HCT116 (cell line): ENCODE data around the gene GPR39.

Experiments used
- EZH2 ChIP-seq: fragments of 200-600 bp; sonication (generic); IDR thresholded peaks from 2 replicates; pipeline ENCODE4 v1.6.1; 2017; ENCODE audit warnings: antibody characterized with exemption, mixed run types
- POLR2A ChIP-seq: IDR thresholded peaks from 2 replicates; pipeline ENCODE4 v1.7.0; 2011; ENCODE audit warnings: borderline replicate concordance; ENCODE audit not compliant: insufficient read depth, insufficient read length; ENCODE audit errors: extremely low read depth
- POLR2AphosphoS5 ChIP-seq: IDR thresholded peaks from 2 replicates; pipeline ENCODE4 v1.6.1; 2011; ENCODE audit warnings: mild to moderate bottlenecking, low read depth, low read length, moderate library complexity
- TF ChIP-seq, protein P1 (sequence below), 3 experiments: fragments of 200-600 bp in 1 of 3; sonication (generic) in 1 of 3; IDR thresholded peaks in 2 of 3; conservative IDR thresholded peaks in 1 of 3; 2 replicates each; pipeline ENCODE4 v1.5.1; 2012 to 2017; ENCODE audit warnings: low read depth in 2 of 3, low read length in 2 of 3, antibody characterized with exemption in 1 of 3, borderline replicate concordance in 1 of 3, control low read depth in 1 of 3, mild to moderate bottlenecking in 1 of 3, mixed read lengths in 1 of 3, mixed run types in 1 of 3, moderate library complexity in 1 of 3; ENCODE audit not compliant: insufficient read depth in 1 of 3

DNA sequence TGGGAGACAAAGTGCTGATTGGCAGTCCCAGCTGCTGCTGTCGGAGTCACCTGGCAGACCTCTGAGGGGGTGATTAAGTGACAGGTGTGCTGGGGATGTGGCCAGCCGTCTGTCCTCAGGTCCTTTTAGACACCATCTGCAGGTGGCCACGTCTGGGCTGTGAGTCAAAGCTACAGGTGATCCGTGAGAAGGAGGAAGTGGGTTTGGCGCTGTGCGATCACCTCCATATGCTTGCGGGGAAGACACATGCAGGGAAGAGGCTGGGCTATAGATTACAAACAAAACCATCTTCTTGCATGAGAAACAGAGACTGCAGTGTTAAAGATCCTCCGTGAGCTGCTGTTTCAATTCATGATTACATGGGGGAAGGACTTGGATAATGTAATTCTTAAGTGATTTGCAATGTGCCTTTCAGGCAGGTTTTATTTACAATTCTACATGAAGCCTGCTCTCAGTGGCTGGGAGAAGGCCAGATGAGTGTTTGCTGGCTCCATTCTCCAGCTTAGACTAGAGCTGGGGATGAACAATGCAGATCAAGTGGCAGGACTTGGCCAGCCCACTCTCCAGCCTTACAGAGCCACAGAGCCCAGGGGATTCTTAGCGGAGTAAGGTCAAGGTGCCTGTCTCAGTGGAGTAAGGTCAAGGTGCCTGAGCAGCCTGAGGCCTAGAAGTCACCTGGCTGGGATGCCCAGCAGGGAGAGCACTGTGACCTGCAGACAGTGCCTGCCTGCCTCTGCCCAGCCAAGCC, 165.6 kb downstream of the GPR39 start:
- TF ChIP-seq POLR2A = no peak
- TF ChIP-seq EZH2 = no peak
- TF ChIP-seq POLR2AphosphoS5 = no peak
- TF ChIP-seq, protein P1, sequence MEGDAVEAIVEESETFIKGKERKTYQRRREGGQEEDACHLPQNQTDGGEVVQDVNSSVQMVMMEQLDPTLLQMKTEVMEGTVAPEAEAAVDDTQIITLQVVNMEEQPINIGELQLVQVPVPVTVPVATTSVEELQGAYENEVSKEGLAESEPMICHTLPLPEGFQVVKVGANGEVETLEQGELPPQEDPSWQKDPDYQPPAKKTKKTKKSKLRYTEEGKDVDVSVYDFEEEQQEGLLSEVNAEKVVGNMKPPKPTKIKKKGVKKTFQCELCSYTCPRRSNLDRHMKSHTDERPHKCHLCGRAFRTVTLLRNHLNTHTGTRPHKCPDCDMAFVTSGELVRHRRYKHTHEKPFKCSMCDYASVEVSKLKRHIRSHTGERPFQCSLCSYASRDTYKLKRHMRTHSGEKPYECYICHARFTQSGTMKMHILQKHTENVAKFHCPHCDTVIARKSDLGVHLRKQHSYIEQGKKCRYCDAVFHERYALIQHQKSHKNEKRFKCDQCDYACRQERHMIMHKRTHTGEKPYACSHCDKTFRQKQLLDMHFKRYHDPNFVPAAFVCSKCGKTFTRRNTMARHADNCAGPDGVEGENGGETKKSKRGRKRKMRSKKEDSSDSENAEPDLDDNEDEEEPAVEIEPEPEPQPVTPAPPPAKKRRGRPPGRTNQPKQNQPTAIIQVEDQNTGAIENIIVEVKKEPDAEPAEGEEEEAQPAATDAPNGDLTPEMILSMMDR (IDR thresholded peaks at IDR 0.05 in 2 of 3, conservative IDR thresholded peaks at IDR 0.05 in 1 of 3; ENCODE audit: borderline replicate concordance in 1 of 3, insufficient read depth in 1 of 3, low read depth in 2 of 3, low read length in 2 of 3) = no peak
